Hematopoietic multipotent progenitor cell treated with erythropoietin and hydrocortisone succinate and interleukin-3 and kit ligand, for 15 days (in vitro differentiated cells): ENCODE results near the gene SPINDOC.
A peak's percentile ranks its signal among the peaks of the same experiment; 100 is the strongest.
"Not testable (repeated sequence)": the region's sequence is repeated elsewhere in the genome, so short reads cannot be mapped to it uniquely, and the experiment has no call there.

Experiments
- DNase-seq: peaks from one replicate; pipeline ENCODE4 v3.0.0-alpha.2; 2015; ENCODE audit warnings: low spot score

The SPINDOC gene

GRCh38 chr11:63855975-63856374 lies 42.7 kb downstream of the SPINDOC start:
- no peak for DNase-seq

GRCh38 chr11:63858628-63859550 lies 45.6 kb downstream of the SPINDOC start:
- no peak for DNase-seq

GRCh38 chr11:63862923-63863322 lies 49.7 kb downstream of the SPINDOC start:
- no peak for DNase-seq

DNA sequence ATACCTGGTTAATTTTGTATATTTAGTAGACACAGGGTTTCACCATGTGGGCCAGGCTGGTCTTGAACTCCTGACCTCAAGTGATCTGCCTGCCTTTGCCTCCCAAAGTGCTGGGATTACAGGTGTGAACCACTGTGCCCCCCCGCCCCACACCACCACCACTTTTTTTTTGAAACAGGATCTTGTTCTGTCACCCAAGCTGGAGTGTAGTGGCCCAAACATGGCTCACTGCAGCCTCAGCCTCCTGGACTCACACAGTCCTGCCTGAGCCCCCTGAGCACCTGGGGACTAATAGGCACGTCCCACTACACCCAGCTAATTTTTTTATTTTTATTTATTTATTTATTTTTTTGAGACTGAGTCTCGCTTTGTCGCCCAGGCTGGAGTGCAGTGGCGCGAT lies 50.4 kb downstream of the SPINDOC start:
- DNase-seq, result not testable (repeated sequence)

DNA sequence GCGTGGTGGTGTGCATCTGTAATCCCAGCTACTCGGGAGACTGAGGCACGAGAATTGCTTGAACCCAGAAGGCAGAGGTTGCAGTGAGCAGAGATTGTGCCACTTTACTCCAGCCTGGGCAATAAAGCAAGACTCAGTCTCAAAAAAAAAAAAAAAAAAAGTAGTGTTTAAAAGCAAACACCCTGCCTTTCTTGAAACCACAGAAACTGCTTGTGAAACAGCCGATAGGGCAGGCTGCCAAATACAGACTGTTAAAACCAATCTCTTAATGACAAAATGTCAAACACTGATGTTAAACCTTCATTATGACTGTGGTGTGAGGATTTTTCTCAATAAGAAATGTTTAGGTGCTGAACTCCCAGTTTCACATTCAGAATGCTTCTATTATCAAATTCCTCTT lies 53.0 kb downstream of the SPINDOC start:
- peak; percentile 29 for DNase-seq

- no peak for DNase-seq
Measured at GRCh38 chr11:63867511-63867910, 54.3 kb downstream of the SPINDOC start.

- DNase-seq, result no peak
Measured at GRCh38 chr11:63868399-63869064, 55.3 kb downstream of the SPINDOC start.

GRCh38 chr11:63869171-63869591 lies 55.9 kb downstream of the SPINDOC start:
- DNase-seq, result no peak

DNA sequence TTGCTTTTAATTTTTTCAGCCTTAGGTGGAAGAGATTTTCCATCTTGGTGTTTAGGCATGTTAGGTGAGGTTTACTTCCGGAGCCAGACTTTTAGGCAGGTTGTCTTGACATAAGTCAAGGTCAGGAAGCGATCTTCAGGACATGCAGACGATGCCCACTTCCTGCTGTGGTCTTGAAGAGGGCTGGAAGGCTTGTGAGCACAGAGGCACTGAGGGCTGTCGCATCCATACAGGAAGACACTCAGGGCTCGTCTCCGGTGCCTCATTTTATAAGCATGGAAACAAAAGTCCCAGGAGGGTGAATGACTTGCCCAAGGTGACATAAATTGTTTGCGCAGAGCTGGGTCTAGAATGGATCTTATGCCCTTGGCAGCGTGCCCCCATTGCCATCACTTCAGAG lies 56.4 kb downstream of the SPINDOC start:
- DNase-seq, result no peak

DNA sequence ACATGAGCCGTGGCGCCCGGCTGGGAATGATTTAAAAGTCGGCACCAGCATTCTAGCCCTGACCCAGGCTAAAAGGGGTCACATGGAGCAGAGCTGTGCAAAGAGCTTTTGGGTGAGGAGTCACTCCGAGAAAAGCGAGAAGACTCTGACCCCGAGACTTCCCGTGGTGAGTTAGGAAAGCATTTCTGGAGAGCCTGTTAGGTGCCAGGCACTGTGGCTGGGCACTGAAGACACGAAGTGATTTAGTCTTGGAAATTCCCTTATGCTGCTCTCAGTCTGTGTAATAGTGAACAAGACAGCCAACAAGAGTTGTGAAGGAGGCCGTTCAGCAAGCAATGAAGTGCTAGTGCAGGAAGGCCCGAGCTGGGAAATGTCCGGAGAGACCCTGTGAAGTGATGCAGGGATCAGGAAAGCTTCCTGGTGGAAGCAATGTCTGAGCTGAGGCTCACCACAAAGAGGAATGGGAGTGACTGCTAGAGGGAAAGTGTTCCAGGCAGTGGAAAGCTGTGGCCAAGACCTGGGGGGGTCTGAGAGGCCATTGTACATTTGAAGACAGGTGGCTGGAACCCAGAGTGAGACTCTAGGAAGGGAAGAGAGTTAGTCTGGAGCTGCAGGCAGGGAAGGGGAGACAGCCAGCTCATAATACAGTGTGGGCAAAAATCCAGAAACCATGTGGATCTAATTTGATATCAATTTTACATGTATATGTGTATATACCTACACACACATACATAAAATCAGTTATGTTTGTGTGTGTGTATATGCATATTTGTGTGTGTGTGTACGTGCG lies 57.3 kb downstream of the SPINDOC start:
- no peak for DNase-seq

DNA sequence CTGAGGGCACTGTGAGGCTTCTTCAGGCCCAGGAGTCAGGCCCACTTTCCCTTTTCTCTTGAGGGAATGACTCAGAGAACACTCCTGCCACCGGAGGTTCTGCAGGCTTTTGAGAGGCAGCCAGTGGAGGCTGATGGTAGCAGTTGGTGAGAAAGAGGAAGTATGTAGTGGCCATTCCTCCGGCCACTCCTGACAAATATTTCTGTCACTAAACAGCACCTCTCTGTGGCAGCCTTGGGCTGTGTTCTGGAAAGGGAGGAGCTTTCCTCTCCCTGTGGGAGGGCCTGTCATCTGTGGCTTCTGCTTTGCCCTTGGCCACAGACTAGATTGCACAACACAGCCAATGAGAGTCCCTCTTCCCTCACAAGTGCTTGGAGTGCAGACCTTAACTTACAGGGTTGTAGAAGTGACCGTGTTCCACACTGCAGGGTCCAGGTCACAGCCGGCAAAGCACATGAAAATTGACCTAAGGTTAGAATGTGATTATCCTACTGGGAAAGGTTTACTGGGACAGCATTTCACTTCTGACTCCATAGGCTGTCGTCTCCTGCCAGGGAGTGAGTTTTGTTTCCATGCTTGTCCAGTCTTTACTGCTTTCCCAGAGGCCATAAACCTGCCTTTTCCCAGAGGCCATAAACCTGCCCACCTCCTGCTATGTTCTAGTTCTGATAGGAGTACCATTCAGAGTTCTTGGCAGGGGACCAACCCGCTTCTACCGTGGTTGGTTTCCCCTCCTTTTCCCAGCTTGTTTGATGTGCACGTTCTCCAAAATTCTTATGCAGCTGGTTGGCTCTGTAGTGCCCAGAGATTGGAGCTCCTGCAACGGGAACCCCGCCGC lies 58.9 kb downstream of the SPINDOC start:
- peak; percentile 36 for DNase-seq

GRCh38 chr11:63872800-63873197 lies 59.5 kb downstream of the SPINDOC start:
- DNase-seq, result no peak

- DNase-seq, result no peak
Measured at GRCh38 chr11:63873311-63873710, 60.1 kb downstream of the SPINDOC start.

DNA sequence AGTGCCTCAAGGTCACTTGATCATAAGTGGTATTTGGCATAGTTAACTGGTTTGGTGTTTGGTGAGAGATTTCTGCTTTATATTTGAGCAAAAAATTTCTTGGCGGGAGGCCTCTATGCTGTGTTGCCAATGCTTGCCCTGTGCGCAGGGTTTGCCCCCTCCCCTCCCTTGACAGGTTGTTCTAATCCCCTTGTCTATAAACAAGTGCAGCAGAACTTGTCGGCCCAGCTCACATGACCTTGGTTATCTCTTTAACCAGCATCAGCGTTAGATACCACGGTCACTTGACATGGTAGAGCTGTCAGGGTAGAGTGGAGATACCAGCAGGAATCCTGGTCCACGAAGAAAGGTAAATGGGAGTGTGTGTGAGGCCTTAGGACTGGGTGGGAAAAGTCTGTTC lies 61.3 kb downstream of the SPINDOC start:
- no peak for DNase-seq

DNA sequence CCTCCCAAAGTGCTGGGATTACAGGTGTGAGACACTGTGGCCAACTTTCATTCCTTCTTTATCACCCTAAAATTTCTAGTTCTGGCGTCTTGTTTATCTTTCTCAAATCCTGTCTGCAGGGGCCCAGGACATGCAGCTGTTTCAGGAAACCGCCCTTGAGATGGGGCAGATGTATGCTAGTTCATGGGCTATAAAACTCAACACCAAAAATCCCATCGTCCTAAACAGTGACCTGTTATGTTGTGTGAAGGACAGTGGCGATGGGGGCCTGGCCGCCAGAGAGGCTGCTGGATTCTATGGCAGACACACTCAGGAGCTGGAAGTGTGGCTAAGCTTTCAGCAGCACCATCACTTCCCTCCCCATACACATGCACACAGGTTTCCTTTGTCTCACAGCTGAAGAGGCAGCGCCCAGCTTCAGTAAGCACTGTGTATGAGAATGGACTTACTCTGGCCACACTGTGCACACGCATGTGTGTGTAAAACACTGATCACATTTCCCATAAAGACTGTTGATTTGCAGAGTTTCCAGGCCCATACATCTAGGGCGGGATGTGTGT lies 62.3 kb downstream of the SPINDOC start:
- no peak for DNase-seq

DNA sequence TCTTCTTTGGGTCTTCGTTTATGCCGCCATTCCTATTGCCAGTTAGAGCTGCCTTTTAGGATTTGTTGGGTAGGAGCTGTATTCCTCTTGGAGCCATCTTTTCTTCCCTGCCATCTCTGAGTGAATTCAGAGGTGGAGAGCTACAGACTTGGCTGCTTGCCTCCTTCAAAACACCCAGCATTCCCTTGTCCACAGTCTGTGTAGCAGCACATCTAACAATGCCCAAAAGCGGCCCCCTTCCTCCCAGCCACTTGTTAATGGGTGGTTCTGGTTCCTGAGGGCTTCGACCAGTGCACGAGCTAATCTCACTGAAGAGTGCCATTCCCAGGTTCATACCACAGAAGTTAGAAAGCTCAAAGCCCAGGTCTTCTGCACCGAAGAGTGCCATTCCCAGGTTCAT lies 63.4 kb downstream of the SPINDOC start:
- DNase-seq, result no peak
